HG03558 (cell line): ENCODE measurements around the gene FRMPD2.
A peak's percentile ranks its signal among the peaks of the same experiment; 100 is the strongest.

Experiments used
- ATAC-seq: cut with Tn5 transposase; IDR thresholded peaks from one replicate; pipeline ENCODE4 v1.9.1; 2021; ENCODE audit warnings: moderate number of reproducible peaks; ENCODE audit not compliant: unreplicated experiment; ENCODE audit errors: extremely low read depth

Gene FRMPD2, protein sequence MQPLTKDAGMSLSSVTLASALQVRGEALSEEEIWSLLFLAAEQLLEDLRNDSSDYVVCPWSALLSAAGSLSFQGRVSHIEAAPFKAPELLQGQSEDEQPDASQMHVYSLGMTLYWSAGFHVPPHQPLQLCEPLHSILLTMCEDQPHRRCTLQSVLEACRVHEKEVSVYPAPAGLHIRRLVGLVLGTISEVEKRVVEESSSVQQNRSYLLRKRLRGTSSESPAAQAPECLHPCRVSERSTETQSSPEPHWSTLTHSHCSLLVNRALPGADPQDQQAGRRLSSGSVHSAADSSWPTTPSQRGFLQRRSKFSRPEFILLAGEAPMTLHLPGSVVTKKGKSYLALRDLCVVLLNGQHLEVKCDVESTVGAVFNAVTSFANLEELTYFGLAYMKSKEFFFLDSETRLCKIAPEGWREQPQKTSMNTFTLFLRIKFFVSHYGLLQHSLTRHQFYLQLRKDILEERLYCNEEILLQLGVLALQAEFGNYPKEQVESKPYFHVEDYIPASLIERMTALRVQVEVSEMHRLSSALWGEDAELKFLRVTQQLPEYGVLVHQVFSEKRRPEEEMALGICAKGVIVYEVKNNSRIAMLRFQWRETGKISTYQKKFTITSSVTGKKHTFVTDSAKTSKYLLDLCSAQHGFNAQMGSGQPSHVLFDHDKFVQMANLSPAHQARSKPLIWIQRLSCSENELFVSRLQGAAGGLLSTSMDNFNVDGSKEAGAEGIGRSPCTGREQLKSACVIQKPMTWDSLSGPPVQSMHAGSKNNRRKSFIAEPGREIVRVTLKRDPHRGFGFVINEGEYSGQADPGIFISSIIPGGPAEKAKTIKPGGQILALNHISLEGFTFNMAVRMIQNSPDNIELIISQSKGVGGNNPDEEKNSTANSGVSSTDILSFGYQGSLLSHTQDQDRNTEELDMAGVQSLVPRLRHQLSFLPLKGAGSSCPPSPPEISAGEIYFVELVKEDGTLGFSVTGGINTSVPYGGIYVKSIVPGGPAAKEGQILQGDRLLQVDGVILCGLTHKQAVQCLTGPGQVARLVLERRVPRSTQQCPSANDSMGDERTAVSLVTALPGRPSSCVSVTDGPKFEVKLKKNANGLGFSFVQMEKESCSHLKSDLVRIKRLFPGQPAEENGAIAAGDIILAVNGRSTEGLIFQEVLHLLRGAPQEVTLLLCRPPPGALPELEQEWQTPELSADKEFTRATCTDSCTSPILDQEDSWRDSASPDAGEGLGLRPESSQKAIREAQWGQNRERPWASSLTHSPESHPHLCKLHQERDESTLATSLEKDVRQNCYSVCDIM (N-terminal part only)

DNA sequence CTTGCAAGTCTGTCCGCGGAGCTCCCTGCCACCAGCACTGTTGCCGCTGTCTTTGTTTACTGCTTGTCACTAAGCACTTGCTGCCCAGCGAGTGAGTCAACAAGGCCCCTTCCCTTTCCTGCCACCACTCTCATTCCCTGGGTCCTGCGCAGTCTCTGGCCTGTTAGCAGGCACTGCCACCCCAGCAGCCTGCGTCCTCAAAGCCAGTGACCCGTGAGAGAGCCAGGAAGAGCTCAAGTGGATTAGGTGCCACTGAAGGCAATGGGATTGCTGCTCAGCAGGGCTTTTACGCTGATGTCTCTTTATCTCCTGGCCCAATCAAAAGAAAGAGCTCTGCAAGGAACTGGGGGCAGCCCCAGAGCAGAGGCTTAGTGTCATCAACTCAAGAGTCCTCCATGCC is at the start of gene FRMPD2:
Gene FRMPD2, minus strand, starts transcription at position 61 of the 400 bp plus-strand sequence. CDS start 129 bp downstream, outside the sequence.
- no peak for ATAC-seq

DNA sequence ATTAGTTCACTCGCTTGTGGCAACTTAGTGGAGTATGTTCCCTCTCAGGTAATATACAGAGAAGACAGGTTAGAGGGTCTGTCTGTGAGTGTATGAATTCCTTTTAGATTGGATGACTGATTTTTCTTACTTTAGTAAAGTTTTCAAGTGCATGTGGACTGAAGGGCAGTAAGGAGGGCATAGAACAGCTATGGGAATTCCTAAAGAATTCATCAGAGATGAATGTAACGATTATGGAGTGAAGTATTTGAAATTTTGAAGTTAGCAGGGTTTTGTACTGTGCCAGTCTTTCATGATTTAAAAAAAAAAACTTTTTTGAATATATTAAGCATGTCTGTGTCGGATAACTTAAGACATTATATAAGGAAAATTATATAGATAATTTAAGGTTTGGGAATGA is 47.5 kb upstream of the FRMPD2 start:
- no peak for ATAC-seq

DNA sequence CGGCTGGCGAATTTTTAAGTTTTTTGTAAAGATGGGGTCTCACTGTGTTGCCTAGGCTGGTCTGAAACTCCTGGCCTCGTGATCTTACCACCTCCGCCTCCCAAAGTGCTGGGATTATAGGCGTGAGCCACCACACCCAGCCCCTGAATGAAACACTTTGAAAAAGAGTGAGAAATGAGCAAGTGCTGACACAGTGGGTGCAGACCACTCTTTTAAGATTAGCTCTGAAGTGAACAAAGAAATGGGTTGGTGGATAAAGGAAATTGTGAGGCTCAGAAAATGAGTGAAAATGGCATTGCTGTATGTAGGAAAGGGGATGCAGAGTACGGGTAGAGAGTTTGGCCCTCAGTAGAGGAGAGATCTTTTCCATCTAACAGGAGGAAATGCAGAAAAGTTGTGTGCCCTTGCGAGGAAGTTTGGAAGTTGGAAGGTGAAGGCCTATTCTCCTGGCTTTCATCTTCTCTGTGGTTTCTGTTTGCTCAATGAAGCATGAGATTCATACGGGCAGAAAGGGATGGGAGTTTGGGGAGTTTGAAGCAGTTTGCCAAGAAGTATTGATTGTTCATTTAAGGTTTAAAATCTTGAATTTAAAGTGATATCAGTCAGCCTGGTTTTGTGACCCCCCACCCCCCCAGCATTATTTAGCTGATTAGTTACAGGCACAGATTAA is 43.0 kb upstream of the FRMPD2 start:
- ATAC-seq = no peak

DNA sequence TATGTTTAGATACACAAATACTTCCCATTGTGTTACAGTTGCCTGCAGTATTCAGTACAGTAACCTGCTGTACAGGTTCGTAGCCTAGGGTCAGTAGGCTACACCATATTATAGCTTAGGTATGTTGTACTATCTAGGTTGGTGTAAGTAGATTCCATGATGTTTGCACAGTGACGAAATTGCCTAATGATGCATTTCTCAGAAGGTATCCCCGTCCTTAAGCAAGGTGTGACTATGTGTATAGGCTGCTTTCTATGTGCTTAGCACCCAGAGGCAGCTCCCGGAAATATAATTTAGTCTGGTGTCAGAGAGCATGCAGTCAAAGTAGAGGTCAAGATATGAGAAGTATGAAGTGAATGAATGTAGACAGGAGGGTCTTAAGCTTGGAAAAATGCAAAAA is 41.7 kb upstream of the FRMPD2 start:
- ATAC-seq = no peak

DNA sequence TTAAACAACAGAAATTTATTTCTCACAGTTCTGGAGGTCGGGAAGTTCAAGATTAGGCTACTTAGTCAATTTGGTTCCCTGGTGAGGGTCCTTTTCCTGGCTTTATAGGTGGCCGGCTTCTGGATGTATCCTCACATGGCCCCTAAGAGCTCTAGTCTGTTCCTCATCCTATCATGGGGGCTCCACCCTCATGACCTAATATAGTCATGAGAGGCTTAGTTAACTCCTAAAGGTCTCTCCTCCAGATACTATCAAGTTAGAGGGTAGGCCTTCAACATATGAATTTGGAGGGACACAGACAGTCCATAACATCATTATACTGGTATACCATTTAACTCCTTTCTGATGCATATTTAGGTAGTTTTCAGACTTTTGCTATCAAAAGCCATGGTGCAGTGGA is 39.6 kb upstream of the FRMPD2 start:
- ATAC-seq = no peak

DNA sequence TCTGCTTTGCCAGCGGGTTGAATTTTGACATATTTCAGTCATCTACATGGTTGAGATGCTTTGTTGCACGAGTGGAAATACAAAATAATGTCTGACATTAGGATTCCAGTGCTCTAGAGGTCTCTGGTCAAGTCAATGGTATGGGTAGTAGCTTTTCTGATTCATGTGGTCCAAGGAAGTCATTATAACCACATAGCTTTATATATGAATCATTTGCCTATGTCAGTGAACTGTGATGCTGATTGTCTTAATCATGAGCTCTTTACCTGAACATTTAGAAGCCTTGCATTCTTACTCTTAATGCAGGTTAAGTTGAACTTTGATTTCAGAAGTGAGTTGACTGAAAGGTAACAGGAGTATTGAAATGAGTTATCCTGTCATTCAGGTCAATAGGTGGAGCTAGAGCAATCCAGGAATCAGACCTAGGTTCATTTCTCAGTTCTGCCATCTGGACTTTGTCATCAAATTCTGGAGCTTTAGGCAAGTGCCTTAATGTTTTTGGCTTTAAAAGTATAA is 35.3 kb upstream of the FRMPD2 start:
- no peak for ATAC-seq

DNA sequence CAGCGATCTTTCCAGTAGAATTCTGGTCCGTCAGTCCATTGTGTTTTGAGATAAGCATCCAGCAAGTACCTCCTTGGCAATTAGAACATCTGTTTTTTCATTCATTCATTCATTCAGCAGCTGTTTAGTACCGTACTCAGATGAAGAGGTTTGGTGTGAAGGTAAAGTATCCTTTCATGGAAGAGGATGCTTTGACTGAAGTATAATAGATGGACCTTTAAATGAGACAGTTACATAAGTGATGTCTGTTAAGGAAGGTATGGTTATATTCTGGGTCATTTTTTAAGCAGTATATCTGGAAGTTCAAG is 33.2 kb upstream of the FRMPD2 start:
- no peak for ATAC-seq

DNA sequence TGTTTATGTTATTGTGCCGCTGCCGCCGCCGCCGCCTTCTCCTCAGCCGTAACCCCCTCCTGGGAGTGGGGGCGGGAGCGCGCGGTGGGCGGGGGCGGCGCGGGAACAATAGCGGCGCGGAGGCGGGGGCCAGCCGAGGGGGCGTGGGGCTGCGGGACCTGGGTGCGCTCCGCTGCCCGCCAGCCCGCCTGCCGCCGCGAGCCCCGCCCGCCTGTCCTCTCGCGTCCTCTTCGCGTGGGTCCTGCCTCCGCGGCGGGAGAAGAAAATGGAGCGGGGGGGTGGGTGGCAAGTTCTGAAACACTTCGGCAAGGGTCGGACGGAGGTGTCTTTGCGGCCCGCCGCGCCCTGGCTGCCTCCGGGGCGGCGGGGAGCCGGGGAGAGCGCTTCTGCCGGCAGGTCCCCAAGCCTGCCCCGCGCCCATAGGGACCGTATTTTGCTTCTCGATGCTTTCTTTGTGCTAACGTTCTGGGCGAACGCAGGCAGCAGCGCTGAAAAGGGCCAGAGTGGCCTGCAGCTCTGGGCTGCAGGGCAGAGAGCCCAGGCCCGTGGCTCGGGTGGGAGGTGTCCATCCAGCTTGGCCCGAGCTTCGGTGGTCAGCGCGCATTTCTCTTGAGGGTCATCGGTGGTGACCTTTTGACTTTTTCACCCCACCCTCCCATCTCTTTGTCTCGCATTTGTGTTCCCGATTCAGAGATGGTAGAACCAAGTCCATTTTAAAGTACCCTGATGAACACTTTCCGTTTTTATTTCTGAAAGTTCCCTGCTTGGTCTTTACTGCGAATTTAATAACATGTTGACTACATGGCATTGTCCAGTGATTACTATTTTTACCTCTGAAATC is 32.6 kb upstream of the FRMPD2 start:
- ATAC-seq = peak; percentile 10

DNA sequence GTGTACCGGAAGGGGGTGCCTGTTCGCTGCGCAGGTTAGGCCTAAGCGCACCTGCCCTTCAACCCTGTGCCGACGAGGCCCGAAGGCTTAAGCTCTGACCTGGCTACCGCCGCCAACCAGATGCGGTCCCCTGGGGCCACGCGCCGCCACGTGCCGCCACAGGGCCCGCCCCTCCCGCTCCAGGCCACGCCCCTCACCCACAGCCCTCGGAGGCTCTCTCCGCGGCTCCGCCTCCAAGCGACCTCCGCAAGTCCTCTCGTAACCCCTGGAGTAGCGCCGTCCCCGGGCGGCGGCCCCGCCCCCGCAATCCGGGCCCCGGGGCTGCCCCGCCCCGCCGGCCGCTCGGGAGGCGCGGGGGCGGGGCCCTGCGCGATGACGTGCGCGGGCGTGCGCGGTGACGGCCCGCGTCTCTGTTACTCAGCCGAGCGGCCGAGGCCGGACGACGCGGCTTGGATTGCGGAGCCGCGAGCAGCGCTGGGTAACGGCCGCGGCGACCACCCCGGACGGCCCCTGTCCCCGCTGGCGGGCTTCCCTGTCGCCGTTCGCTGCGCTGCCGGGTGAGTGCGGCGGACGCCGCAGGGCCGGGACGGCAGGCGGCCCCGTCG is 31.9 kb upstream of the FRMPD2 start, which contains the start of gene MAPK8:
Gene MAPK8, plus strand, starts transcription at position 413 of the 605 bp plus-strand sequence. CDS start 94,984 bp downstream, outside the sequence.
- ATAC-seq = peak; percentile 77

DNA sequence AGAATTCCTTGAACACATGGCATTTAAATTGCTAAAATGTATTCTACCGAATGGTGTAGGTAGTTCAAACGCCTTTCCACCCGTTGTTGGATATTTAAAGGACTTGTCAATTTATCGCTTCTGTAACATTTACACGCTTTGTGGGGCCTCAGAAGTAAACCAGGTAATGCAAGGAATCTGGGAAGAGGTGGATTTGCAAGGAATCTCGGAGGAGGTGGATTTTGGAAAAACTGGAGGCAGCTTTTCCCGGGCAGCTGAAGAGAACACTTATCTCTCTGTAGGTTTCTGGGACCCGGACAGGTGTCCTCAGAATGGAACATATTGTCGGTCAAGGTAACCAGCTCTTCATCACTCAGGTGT is 31.4 kb upstream of the FRMPD2 start:
- no peak for ATAC-seq

DNA sequence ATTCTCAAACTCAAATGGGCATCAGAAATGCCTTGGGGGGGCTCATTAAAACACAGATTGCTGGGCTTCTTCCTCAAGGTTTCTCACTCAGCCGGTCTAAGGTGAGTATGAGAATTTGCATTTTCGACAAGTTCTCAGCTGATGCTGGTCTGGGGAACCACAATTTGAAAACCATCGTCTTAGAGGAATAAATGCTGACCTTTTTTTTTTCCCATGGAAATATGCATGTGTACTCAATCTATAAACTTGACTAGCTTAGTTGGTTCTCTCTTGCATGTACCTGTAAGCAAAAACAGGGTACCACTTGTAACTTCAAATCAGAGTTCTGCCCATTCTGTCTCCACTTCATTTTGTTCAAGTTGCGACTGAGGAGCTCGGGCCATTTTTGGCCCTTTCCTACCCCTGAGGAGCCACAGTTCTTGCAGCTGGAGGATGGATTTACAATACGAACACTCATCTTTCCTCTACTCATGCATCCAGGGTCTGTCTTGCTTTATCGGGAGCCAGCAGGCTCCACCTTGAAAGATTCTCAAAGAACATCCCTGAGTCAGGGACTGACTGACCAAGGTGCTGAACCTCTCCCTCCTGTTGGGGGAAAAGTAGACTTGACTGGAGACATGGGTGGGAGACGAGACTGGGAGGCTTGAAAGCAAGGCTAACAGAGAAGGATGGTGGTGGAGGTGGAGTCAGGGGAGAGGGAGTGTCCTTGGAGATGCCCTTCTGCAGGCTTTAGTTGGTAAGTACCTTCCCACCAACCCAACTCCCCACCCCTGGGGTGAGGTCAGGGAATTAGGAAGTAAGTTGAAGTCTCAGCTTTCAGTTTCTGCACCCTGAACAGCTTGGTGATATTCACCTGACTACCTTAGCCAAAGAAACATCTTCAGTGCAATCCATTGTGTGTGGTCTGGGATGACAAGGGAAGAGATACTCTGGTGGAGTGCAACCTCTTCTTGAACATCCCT is 28.3 kb upstream of the FRMPD2 start:
- no peak for ATAC-seq

DNA sequence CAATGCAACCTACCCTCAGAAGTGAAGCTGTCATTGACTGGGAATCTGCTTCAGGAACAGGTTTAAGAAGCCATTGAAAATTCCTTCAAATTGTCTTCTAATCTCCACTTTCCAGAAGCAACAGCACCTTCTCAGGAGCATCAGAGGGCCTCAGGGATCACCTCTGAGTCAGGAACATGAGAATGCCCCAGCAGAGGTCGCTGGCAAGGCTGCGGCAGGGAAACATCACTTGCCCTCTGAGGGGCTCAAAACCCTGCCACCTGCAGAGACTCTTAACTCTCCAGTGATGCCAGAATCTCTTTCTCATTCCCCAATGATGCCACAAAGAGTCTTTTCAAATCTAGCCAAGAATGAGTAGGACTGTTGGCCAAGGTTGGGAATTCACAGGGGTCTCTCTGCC is 26.1 kb upstream of the FRMPD2 start:
- ATAC-seq = no peak

DNA sequence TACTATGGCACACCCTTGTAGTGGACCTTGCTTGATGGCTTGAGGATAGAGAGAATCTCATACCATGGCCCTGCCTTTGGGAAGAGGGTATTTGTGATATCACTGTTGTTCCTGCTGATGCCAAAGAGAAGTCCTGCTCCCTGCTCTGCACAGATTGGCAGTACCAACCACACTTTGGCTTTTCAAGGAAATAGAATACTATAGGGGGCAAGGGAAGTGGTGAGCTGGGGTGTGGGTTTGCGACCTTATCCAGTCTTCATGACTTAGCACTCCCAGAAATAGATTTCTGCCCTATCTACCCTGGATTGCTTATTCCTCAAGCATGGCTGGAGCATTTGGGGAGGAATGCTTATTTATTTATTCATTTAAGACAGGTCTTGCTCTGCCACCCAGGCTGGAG is 25.2 kb upstream of the FRMPD2 start:
- no peak for ATAC-seq

DNA sequence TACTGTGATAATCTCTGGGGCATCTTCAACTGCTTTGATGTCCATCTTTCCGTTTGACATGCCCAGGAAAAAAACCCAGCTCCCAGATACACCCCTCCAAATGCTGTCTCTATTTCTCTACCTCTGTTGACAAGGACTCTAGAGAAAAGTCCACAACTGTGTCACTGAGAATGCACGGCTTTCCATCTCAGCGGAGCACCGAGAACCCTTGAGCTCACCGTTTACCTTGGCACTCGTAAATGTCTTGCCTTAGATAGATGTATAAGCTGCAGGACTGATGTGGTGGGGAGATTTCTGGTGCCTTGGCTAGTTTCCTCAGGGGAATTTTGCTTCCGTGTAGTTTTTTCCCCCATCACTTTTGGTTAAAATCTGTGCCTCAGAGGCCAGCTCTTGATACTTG is 24.6 kb upstream of the FRMPD2 start:
- no peak for ATAC-seq

DNA sequence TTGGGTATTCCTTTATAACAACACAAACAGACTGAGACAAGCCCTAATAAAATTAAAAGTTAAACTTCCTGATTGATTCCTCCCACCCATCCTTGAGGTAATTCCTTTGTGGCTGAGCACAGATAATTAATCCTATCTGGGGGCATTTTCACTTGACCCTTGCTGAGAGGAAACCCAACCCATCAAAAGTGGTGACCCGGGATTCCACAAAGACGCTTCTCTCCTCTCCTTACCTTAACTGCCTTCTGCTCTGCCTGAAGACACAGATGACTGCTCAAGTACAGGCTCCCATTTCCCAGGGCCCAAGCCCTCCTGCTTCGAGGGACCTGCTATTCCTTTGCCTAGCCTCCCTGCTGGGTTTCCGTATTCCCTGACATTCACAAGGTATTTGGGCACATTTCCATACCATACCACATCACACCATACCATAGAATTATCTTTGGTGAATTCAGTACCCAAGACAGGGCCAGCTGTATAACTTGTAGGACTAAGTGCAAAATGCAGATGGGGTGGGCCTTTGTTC is 22.1 kb upstream of the FRMPD2 start:
- no peak for ATAC-seq

DNA sequence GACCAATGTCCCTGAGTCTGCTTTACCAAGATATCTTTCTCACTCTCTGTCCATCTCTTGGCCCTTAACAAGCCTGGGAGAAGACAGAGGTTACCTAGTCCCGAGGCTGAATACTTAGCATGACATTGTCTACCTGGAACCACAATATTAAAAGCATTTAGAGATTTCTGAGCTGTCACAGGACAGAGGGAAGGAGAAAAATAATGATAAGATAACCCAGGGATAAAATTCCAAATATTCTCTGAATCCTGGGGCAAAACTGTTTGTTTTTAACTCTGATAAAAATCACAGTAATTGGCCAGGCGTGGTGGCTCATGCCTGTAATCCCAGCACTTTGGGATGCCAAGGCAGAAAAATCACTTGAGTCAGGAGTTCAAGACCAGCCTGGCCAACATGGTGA is 19.9 kb upstream of the FRMPD2 start:
- ATAC-seq = no peak

DNA sequence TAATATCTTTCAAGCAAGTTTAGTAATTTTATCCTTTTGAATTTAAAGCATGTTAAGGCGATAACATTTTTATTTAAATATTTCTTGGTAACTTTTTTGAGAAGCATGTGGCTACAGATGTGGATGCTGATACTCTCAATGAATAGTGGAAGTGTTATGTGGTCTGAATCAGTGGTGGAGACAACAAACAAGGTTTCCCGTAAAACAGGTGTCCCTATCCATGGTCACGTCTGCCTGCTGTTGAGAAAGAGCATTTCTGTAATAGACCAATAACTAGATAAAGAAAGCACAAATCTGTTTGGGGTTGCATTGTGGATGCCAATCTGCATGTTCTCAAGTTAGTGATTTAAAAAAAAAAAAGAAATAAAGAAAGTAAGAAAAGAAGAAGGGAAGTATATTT is 18.1 kb upstream of the FRMPD2 start:
- ATAC-seq = no peak
